Measurements from ENCODE around the gene CD83. TPM values are rescaled to one million over a fixed set of nuclear protein-coding genes. Genes with fewer than 3 reads are reported as not detected.
"Not testable (repeated sequence)": the region's sequence is repeated elsewhere in the genome, so short reads cannot be mapped to it uniquely, and the experiment has no call there.

The CD83 gene
- 0.32 and 0.86 TPM in 2 replicates for total RNA-seq

- TF ChIP-seq CTCF (IDR thresholded peaks at IDR 0.05; ENCODE audit: insufficient read depth, low read depth, low read length): no peak
- peak; percentile 16 for DNase-seq (ENCODE audit: low read depth)
Observed at GRCh38 chr6:14117158-14118090, at the start of gene CD83. Gene CD83, plus strand, starts transcription at chr6:14117772. Its CDS starts 40 bp downstream, at chr6:14117812.

GRCh38 chr6:14068133-14068532 lies 49.4 kb upstream of the CD83 start:
- peak; percentile 63 for DNase-seq (ENCODE audit: low read depth)
- H3K4me3 ChIP-seq (ENCODE audit: low read depth, low read length): no peak overlapping the region

More at GRCh38 chr6:14117158-14118090, at the start of gene CD83:
- peak within 1 kb of the TSS; percentile 64 for H3K4me3 ChIP-seq (ENCODE audit: low read depth, low read length)

GRCh38 chr6:14068623-14069022 lies 48.9 kb upstream of the CD83 start:
- TF ChIP-seq CTCF (IDR thresholded peaks at IDR 0.05; ENCODE audit: insufficient read depth, low read depth, low read length): no peak

More at GRCh38 chr6:14068133-14068532, 49.4 kb upstream of the CD83 start:
- TF ChIP-seq CTCF (IDR thresholded peaks at IDR 0.05; ENCODE audit: insufficient read depth, low read depth, low read length): no peak

GRCh38 chr6:14070457-14070856 lies 47.1 kb upstream of the CD83 start:
- DNase-seq (ENCODE audit: low read depth): peak; percentile 74
- no peak for TF ChIP-seq CTCF (IDR thresholded peaks at IDR 0.05; ENCODE audit: insufficient read depth, low read depth, low read length)
- no peak overlapping the region for H3K4me3 ChIP-seq (ENCODE audit: low read depth, low read length)

More at GRCh38 chr6:14068623-14069022, 48.9 kb upstream of the CD83 start:
- H3K4me3 ChIP-seq (ENCODE audit: low read depth, low read length): no peak overlapping the region
- DNase-seq (ENCODE audit: low read depth): no peak

- TF ChIP-seq CTCF (IDR thresholded peaks at IDR 0.05; ENCODE audit: insufficient read depth, low read depth, low read length): no peak
- H3K4me3 ChIP-seq (ENCODE audit: low read depth, low read length): no peak overlapping the region
- peak; percentile 10 for DNase-seq (ENCODE audit: low read depth)
Observed at GRCh38 chr6:14072084-14072483, 45.5 kb upstream of the CD83 start.

- not testable (repeated sequence) for H3K4me3 ChIP-seq (ENCODE audit: low read depth, low read length); DNase-seq (ENCODE audit: low read depth)
Observed at GRCh38 chr6:14073561-14074354, 43.8 kb upstream of the CD83 start.

Data from fibroblast of villous mesenchyme (primary cell).